ENCODE measurements around the gene CHD1. TPM values are rescaled to one million over a fixed set of nuclear protein-coding genes. Genes with fewer than 3 reads are reported as not detected.

CHD1 gene
- total RNA-seq, 1 donor from 2014 or later: 39.0 TPM

- H3K4me3 Mint-ChIP-seq (ENCODE audit: unreplicated experiment): no peak overlapping the region
- FAIRE-seq (no peak), DNase-seq (ENCODE audit: low read depth) (no peak)
- Histone ChIP-seq H3K9ac (ENCODE audit: low read length) (no peak overlapping the region), H3K79me2 (ENCODE audit: insufficient read depth, low read length) (peaks cover 89% of the 10 kb centered on the region), H3K27me3 (ENCODE audit: insufficient read depth, low read length) (no peaks in the 10 kb centered on the region), H4K20me1 (ENCODE audit: insufficient read depth, low read length) (peaks cover 30% of the 10 kb centered on the region), H3K9me3 (ENCODE audit: insufficient read depth, low read depth, low read length) (no peaks in the 10 kb centered on the region), H3K4me2 (ENCODE audit: low read length) (no peak overlapping the region), H3K27ac (ENCODE audit: low read depth, low read length) (no peak overlapping the region), H3K4me3 (ENCODE audit: insufficient read depth, low read depth, low read length) (no peak overlapping the region), H3K36me3 (ENCODE audit: insufficient read depth, low read length) (peaks cover 32% of the 10 kb centered on the region), H2AFZ (ENCODE audit: low read depth, low read length) (no peak overlapping the region), H3K4me1 (ENCODE audit: insufficient read depth, low read length) (peaks cover 6% of the 10 kb centered on the region)
- H3K9me3 Mint-ChIP-seq (ENCODE audit: unreplicated experiment): no peaks in the 10 kb centered on the region
- H3K27me3 Mint-ChIP-seq (ENCODE audit: low read depth, unreplicated experiment): no peaks in the 10 kb centered on the region
- H3K27ac Mint-ChIP-seq (ENCODE audit: unreplicated experiment): no peak overlapping the region
- H3K4me1 Mint-ChIP-seq (ENCODE audit: low read depth, unreplicated experiment): peaks cover 10% of the 10 kb centered on the region
- TF ChIP-seq CTCF (IDR thresholded peaks at IDR 0.05; ENCODE audit: insufficient read depth, low read depth, low read length) (no peak), EZH2 (IDR thresholded peaks at IDR 0.05; ENCODE audit: insufficient read depth, low read length) (no peak)
- peaks cover 2% of the 10 kb centered on the region for H3K36me3 Mint-ChIP-seq (ENCODE audit: low read depth, unreplicated experiment)
Measured at GRCh38 chr5:98923966-98924365, 4.8 kb downstream of the CHD1 start.

- no peaks in the 10 kb centered on the region for H3K27me3 ChIP-seq (ENCODE audit: insufficient read depth, low read length)
- H3K27ac Mint-ChIP-seq (ENCODE audit: unreplicated experiment): no peak overlapping the region
- H3K4me1 Mint-ChIP-seq (ENCODE audit: low read depth, unreplicated experiment): peaks cover 10% of the 10 kb centered on the region
- no peak overlapping the region for H3K4me3 Mint-ChIP-seq (ENCODE audit: unreplicated experiment)
- H3K4me1 ChIP-seq (ENCODE audit: insufficient read depth, low read length): peaks cover 3% of the 10 kb centered on the region
- DNase-seq (ENCODE audit: low read depth) (no peak), FAIRE-seq (no peak)
- no peaks in the 10 kb centered on the region for H3K9me3 ChIP-seq (ENCODE audit: insufficient read depth, low read depth, low read length)
- no peak overlapping the region for H3K27ac ChIP-seq (ENCODE audit: low read depth, low read length)
- H3K27me3 Mint-ChIP-seq (ENCODE audit: low read depth, unreplicated experiment): no peaks in the 10 kb centered on the region
- peaks cover 32% of the 10 kb centered on the region for H3K36me3 ChIP-seq (ENCODE audit: insufficient read depth, low read length)
- H3K79me2 ChIP-seq (ENCODE audit: insufficient read depth, low read length): peaks cover 99% of the 10 kb centered on the region
- no peaks in the 10 kb centered on the region for H3K9me3 Mint-ChIP-seq (ENCODE audit: unreplicated experiment)
- no peak overlapping the region for H2AFZ ChIP-seq (ENCODE audit: low read depth, low read length)
- no peak for TF ChIP-seq CTCF (IDR thresholded peaks at IDR 0.05; ENCODE audit: insufficient read depth, low read depth, low read length)
- no peak for TF ChIP-seq EZH2 (IDR thresholded peaks at IDR 0.05; ENCODE audit: insufficient read depth, low read length)
- H3K4me2 ChIP-seq (ENCODE audit: low read length): no peak overlapping the region
- no peak overlapping the region for H3K9ac ChIP-seq (ENCODE audit: low read length)
- H3K4me3 ChIP-seq (ENCODE audit: insufficient read depth, low read depth, low read length): no peak overlapping the region
- H3K36me3 Mint-ChIP-seq (ENCODE audit: low read depth, unreplicated experiment): peaks cover 2% of the 10 kb centered on the region
- H4K20me1 ChIP-seq (ENCODE audit: insufficient read depth, low read length): peaks cover 21% of the 10 kb centered on the region
Measured at GRCh38 chr5:98921947-98922505, 6.8 kb downstream of the CHD1 start.

GRCh38 chr5:98917433-98917832, 11.4 kb downstream of the CHD1 start:
- Mint-ChIP-seq H3K27me3 (ENCODE audit: low read depth, unreplicated experiment) (no peaks in the 10 kb centered on the region), H3K27ac (ENCODE audit: unreplicated experiment) (no peak overlapping the region), H3K4me1 (ENCODE audit: low read depth, unreplicated experiment) (no peaks in the 10 kb centered on the region), H3K36me3 (ENCODE audit: low read depth, unreplicated experiment) (peaks cover 2% of the 10 kb centered on the region), H3K9me3 (ENCODE audit: unreplicated experiment) (no peaks in the 10 kb centered on the region), H3K4me3 (ENCODE audit: unreplicated experiment) (no peak overlapping the region)
- Histone ChIP-seq H3K9me3 (ENCODE audit: insufficient read depth, low read depth, low read length) (no peaks in the 10 kb centered on the region), H3K9ac (ENCODE audit: low read length) (no peak overlapping the region), H3K27ac (ENCODE audit: low read depth, low read length) (no peak overlapping the region), H3K4me3 (ENCODE audit: insufficient read depth, low read depth, low read length) (no peak overlapping the region), H3K4me2 (ENCODE audit: low read length) (no peak overlapping the region), H3K79me2 (ENCODE audit: insufficient read depth, low read length) (peaks cover 99% of the 10 kb centered on the region), H2AFZ (ENCODE audit: low read depth, low read length) (no peak overlapping the region), H3K36me3 (ENCODE audit: insufficient read depth, low read length) (peaks cover 20% of the 10 kb centered on the region), H3K4me1 (ENCODE audit: insufficient read depth, low read length) (no peaks in the 10 kb centered on the region), H4K20me1 (ENCODE audit: insufficient read depth, low read length) (peaks cover 30% of the 10 kb centered on the region), H3K27me3 (ENCODE audit: insufficient read depth, low read length) (no peaks in the 10 kb centered on the region)
- TF ChIP-seq CTCF (IDR thresholded peaks at IDR 0.05; ENCODE audit: insufficient read depth, low read depth, low read length) (no peak), EZH2 (IDR thresholded peaks at IDR 0.05; ENCODE audit: insufficient read depth, low read length) (no peak)
- FAIRE-seq (no peak), DNase-seq (ENCODE audit: low read depth) (no peak)
